H54 (cell line): ENCODE data around the gene CCDC88A.
"Not testable (repeated sequence)": the region's sequence is repeated elsewhere in the genome, so short reads cannot be mapped to it uniquely, and the experiment has no call there.

Experiments
- DNase-seq: peaks from one replicate; pipeline ENCODE4 v3.0.0; 2011; ENCODE audit warnings: low spot score, mixed read lengths; ENCODE audit not compliant: insufficient read length
- FAIRE-seq: peaks from 3 replicates; lab custom pipeline; 2011; peaks lifted over from hg19 to GRCh38; lab: Jason Lieb, UNC
- POLR2A ChIP-seq: IDR thresholded peaks from 2 replicates; pipeline ENCODE4 v1.6.1; 2011; ENCODE audit warnings: low read depth, mild to moderate bottlenecking, low read length

CCDC88A gene

GRCh38 chr2:55338268-55338667 lies 81.4 kb downstream of the CCDC88A start:
- no peak for DNase-seq
- no peak for TF ChIP-seq POLR2A
- peak; percentile 38 for FAIRE-seq

- FAIRE-seq (no peak), DNase-seq (no peak)
- no peak for TF ChIP-seq POLR2A
Observed at GRCh38 chr2:55334728-55335127, 84.9 kb downstream of the CCDC88A start.

GRCh38 chr2:55330541-55331297 lies 88.9 kb downstream of the CCDC88A start:
- DNase-seq (no peak), FAIRE-seq (no peak)
- TF ChIP-seq POLR2A: no peak

- DNase-seq: no peak
- TF ChIP-seq POLR2A: no peak
- FAIRE-seq: peak; percentile 36
Observed at GRCh38 chr2:55327470-55328230, 92.0 kb downstream of the CCDC88A start.

GRCh38 chr2:55314985-55315384 lies 104.7 kb downstream of the CCDC88A start:
- no peak for DNase-seq
- no peak for TF ChIP-seq POLR2A
- no peak for FAIRE-seq

DNA sequence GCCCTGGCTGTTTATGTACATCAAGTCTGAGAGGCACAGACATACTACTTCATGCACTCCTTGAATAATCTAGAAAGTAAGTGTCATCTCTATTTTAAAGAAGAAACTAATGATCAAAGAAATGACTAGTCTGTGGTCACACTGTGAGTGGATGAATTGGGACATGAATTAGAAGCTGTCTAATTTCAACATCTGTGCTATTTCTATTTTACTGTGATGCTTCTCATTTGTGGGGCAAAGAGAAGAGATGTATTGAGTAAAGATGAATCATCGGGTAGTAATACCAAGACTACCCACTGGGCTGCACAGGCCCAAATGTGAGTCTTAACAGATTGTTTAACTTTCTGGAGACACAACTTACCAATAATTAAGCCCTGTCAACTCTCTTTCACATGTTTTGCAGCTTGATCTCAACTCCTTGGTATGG lies 108.2 kb downstream of the CCDC88A start:
- DNase-seq (peak; percentile 9), FAIRE-seq (peak; percentile 93)
- no peak for TF ChIP-seq POLR2A

DNA sequence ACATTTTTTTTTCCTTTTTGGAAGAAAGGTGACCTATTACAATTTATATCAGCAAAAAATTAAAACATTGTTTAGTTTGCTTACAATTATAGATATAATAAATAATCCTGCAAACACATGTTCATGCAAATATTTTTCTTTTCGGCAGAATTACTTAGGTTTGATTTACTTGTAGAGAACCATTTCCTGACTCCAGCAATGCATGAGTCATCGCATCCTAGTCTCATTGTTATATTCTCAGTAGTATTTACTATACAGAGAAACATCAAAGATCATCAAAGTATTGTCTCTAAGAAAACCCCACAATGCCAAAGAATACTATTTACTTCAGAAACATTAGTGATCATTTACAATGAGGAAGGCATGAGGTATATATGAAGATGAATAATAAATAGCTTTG lies 110.2 kb downstream of the CCDC88A start:
- TF ChIP-seq POLR2A: no peak
- DNase-seq: no peak
- FAIRE-seq: peak; percentile 76

DNA sequence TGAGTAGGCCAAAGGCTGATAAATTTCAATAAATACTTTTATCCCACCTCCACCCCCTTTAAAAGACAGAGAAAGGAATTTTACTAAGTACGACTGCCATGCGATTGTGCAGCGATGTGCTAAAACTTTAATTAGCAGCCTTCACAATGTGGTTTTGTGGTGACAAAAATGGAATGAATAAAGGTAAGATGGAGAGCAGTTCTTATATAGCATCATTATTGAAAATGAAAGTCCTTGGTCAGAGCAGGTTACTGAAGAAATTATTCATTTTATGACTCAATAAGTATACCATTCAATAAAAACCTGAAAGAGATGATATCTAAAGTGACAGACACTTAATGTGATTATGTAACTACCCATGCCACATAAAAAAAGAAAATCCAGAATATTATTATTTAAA lies 117.4 kb downstream of the CCDC88A start:
- TF ChIP-seq POLR2A: no peak
- no peak for FAIRE-seq
- no peak for DNase-seq

DNA sequence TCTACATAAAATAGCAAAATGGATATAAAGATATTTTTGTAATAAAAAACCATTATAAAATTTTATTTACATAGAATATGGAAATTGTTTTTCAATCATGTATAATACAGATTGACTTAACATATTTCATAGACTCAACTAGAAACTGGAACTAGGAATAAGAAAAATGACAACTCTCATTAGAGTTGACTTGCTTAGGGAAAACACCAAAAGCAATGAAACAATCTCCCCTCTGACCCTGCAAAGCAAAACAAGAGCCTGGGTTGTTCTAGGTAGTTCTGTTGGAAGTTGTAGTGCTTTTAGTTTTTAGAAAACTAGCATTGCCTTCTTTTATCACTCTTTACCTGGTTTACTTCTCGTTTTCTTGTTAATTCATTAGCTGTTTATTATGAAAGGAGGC lies 118.4 kb downstream of the CCDC88A start:
- TF ChIP-seq POLR2A: no peak
- DNase-seq: no peak
- FAIRE-seq: no peak

- FAIRE-seq: no peak
- DNase-seq: no peak
- no peak for TF ChIP-seq POLR2A
Observed at GRCh38 chr2:55296393-55296792, 123.3 kb downstream of the CCDC88A start.

GRCh38 chr2:55283083-55283482 lies 136.6 kb downstream of the CCDC88A start:
- no peak for DNase-seq
- FAIRE-seq: no peak
- no peak for TF ChIP-seq POLR2A

- TF ChIP-seq POLR2A: peak; percentile 50; the same call in 1 of the 2 replicates
- peak; percentile 24 for DNase-seq
- no peak for FAIRE-seq
Observed at GRCh38 chr2:55282110-55282917, 137.3 kb downstream of the CCDC88A start.

- DNase-seq, FAIRE-seq: not testable (repeated sequence)
Observed at GRCh38 chr2:55280851-55281546, 138.7 kb downstream of the CCDC88A start.

GRCh38 chr2:55279859-55280424 lies 139.7 kb downstream of the CCDC88A start:
- FAIRE-seq: not testable (repeated sequence)

DNA sequence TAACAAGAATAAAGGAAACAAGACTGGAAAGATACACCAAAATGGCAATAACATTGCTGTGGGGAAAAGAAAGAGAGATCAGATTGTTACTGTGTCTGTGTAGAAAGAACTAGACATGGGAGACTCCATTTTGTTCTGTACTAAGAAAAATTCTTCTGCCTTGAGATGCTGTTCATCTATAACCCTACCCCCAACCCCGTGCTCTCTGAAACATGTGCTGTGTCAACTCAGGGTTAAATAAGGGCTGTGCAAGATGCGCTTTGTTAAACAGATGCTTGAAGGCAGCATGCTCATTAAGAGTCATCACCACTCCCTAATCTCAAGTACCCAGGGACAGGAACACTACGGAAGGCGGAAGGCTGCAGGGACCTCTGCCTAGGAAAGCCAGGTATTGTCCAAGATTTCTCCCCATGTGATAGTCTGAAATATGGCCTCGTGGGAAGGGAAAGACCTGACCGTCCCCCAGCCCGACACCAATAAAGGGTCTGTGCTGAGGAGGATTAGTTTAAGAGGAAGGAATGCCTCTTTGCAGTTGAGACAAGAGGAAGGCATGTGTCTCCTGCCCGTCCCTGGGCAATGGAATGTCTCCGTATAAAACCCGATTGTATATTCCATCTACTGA lies 140.3 kb downstream of the CCDC88A start:
- FAIRE-seq, DNase-seq: not testable (repeated sequence)

More at GRCh38 chr2:55279859-55280424, 139.7 kb downstream of the CCDC88A start:
- DNase-seq: not testable (repeated sequence)
